T-helper 2 cell (primary cell): ENCODE measurements around the gene CLCN2.

Experiments
- DNase-seq, 5 experiments: peaks; one replicate each; pipeline versions ENCODE4 v3.0.0 to v3.0.0-alpha.2; 2012 to 2022
- total RNA-seq, 2 donors: gene quantifications; one replicate each; lab custom pipeline; 2026; lab: John Stamatoyannopoulos, UW

CLCN2 gene
- 3.4 to 4.8 reads per million in 2 donors for total RNA-seq

DNA sequence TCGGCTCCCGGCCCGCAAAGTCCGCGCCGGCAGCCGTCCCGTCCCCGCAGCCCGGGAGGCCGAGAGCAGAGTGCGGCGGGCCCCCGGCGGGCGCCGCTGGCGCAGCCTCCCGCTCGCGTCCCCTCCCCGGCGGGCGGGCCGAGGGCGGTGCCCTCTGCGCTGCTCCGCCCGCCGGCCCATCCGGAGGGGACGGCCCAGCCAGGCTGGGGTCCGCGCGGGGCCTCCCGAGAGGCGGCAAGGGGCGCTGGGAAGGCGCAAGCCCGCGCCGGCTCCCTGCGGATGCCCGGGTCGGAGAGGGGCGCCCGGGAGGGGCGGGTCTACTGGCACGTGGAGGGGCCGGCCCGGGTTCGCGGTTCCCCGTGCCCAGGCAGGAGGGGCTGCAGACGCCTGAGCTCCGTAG lies at the start of gene CLCN2, which contains the start of gene POLR2H:
TSS of gene CLCN2 (minus strand) at position 74 of the 400 bp plus-strand sequence. CDS start 126 bp downstream, outside the sequence.
TSS of gene POLR2H (plus strand) at position 179 of the 400 bp plus-strand sequence. CDS start 1,783 bp downstream, outside the sequence.
- DNase-seq: peak in 4 of 5 experiments; percentile 23 to 46 (median 33)

DNA sequence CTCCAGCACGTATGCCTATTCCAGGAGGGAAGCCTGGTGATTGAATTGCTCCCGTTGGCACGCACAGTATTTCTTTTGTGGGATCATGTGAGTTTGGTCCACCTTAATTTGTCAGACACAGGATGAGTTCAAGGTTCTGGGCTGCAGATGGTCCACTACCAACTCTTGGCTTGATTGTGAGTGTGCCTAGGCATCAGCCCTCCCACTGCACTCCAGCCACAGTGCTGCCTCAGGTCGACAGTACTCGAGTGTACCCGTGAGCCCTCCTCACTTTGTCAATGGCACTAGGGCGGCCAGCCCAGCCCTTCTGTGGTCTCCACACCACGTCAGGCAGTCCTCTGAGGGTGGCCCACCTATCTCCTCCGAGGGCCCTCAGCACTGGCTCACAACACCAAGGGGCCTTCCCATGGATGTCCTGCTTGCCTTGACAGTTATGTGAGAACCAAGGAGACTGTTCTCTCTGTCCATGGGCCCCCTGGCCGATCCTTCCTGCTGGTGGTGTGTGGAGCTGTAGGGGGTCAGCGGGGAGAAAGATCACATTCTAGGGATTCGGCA lies 48.6 kb upstream of the CLCN2 start:
- DNase-seq: no peak

DNA sequence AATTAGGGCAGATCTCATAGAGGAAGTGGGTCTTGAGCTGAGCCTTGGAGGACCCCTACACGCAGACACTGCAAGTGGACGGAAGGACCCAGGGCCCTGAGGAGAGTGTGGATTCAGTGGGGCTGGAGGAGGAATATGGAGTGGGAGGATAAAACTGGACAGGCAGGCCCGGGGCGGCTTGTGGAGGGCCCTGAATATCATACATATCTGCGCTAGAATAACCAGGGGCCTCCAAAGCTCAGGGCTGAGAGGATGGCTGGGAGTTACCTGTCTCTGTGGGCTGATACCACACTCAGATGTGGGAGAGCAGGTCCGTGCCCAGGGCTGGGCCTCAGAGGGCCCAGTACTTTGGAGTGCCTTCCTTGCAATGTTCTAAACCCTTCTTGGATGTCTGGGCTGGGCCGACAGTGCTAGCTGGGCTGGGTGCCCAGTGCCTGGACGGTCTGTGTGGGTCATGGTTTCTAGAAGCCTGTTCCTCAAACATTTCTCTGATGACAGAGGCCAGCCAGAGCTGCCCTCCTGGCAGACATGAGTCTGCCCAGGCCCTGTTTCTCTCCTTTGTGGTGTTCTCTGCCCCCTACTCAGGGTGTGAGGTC lies 48.0 kb upstream of the CLCN2 start:
- no peak for DNase-seq

DNA sequence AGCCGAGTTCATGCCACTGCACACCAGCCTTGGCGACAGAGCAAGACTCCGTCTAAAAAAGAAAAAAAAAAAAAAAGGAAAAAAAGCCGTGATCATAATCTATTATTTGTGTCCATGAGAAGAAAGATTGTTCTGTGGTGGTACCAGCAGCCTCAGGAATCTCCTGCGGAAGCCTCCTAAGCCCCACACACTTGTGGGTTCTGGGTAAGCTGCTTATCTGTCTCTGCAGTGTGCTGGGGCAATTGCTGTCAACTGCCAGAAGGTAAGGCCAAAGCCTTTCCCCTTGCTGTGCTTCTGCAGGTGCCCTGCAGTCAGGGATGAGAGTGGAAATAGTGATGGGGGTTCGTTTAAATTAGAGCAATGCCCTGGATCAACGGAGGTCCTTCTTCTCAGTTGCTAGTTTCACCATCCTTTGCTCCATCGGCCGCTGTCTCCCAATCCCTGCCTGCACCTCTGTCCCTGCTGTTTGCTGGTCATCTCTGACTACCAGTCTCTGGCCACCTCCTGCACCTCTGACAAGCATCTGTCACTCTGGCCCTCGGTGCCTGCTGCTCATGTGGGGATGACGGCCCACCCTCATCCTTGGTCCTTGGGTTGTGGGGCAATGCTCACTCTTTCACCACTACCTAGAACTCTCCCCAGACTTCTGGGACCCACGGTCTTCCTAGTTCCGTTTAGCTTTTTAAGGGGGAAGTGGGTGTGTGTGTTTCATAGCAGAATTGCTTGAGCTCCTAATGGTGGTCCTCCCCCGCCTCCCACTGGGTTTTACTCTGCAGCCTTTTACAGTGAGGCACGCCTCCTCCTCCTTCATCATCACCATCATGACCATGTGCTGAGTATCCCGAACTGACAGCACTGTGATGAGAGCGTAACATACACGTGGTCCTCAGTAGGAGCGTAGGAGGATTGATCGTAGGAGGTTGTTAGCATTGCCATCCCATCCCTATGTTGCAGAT lies 43.9 kb upstream of the CLCN2 start:
- DNase-seq: no peak

DNA sequence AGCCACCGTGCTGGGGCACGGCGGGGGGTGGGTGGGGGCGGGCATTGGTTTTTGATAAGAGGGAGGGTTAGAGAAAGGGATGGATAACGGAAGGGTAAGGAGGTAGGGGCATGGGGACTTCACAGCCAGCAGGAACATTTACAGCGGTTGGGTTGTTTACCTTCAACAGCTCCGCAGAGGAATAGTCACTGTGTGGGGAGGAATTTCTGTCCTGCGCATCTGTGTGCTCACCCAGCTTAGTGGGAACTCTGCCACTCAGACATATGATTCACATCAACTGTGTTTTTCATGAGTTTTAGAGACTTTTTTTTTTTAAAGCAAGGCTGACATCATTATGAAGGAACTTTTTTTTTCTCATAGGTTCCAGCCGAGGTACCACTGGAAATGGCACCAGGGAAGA lies 38.0 kb upstream of the CLCN2 start:
- DNase-seq: no peak

DNA sequence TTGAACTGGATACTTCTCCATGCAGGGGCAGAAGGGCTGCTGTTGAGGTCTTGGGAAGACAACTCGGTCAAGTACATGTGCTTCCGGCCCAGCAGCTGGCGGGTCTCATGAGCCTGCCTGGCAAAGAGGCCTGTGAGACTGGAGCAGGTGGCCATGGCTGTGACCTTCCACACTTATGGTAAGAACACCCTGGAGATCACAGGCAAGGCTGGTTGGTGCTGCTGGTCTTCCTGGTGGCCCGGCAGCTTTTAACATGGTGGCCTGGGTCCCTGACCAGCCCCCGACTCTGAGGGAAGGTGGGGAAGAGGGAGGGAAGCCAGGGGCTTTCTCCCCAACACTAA lies 33.9 kb upstream of the CLCN2 start:
- no peak for DNase-seq

DNA sequence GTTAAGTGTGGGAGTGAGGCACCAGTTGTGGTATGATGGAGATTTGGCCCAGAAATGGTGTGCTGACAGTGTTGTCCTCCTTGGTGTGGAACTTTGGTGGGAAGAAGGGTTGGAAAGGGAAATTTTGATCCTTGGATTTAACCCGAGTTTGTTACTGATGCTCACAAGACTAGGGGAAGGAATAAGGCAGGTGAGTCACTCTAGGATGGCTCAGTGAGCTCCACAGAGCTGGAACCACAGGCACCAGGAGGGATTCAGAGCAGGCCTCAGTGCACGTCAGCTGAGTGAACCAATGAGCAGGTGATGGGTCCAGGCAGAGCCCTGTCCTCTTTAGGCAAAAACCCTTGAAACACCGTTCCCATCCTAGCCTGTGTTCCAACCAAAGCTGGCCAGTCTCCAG lies 29.9 kb upstream of the CLCN2 start:
- DNase-seq: no peak

DNA sequence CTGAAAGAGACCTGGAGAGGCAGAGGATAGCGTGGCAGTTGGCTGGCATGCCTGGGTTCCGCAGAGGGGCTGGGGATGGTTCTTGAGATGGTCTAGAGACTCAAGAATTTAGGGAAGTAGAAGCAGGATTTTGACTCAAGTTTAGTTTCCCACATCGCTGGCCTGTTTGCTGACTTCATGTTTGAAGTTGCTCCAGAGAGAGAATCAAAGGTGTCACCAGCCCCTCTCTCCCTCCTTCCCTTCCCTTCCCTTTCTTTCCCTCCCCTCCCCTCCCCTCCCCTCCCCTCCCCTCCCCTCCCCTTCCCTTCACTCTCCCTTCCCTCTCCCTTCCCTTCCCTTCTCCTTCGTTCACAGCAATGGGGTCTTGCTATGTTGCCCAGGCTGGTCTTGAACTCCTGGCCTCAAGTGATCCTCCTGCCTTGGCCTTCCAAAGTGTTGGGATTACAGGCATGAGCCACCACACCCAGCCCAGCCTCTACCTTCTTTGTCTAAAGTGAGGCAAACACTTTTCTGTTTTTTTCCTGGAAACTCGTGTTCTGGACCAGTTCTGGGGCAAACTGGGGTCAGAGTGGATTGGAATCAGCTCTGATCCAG lies 28.6 kb upstream of the CLCN2 start:
- DNase-seq: no peak

DNA sequence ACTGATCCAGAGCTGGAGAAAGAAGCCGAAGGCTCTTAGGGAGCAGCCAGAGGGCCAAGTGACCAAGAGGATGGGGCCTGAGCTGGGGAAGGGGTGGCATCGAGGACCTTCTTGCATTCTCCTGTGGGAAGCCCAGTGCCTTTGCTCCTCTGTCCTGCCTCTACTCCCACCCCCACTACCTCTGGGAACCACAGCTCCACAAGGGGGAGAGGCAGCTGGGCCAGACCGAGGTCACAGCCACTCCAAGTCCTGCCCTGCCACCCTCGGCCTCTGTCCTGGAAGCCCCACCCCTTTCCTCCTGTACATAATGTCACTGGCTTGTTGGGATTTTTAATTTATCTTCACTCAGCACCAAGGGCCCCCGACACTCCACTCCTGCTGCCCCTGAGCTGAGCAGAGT lies 28.0 kb upstream of the CLCN2 start:
- no peak for DNase-seq

DNA sequence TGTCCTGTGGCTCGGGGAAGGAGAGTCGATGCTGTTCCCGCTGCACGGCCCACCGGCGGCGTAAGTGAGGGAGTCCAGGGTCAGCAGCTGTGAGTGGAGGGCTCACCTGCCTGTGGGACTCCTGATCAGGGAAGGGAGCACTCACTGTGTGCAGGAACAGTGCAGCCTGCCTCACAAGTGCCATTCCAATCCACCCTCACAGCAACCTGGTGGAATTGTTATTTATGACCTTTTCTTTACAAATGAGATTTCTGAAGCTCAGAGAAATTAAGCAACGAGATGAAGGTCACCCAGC lies 27.5 kb upstream of the CLCN2 start:
- DNase-seq: no peak

DNA sequence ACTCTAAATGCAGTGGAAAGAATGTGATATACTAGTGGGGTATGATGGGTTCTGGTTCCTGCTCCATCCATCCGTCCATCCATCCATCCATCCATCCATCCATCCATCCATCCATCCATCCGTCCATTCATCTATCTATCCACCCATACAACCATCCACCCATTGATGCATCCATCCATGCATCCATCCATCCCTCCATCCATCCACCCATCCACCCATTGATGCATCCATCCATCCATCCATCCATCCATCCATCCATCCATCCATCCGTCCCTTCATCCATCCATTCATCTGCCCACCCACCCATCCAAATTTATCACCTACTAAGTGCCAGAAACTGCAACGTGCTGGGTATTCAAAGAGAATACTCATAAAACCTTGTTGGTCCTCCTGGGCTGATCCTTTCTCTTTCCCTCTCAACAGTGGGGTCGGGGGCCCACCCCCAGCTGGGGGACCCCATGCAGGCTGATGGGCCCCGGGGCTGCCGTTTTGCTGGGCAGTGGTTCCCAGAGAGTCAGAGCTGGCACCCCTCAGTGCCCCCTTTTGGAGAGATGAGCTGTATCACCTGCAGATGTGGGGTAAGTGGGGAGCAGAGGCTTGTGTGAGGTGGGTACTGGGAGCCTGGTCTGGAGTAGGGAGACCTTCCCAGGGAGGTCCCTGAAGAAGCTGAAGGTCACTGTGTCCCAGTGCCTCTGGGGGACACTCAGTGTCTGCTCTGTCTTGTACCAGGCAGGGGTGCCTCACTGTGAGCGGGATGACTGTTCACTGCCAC lies 26.9 kb upstream of the CLCN2 start:
- no peak for DNase-seq

DNA sequence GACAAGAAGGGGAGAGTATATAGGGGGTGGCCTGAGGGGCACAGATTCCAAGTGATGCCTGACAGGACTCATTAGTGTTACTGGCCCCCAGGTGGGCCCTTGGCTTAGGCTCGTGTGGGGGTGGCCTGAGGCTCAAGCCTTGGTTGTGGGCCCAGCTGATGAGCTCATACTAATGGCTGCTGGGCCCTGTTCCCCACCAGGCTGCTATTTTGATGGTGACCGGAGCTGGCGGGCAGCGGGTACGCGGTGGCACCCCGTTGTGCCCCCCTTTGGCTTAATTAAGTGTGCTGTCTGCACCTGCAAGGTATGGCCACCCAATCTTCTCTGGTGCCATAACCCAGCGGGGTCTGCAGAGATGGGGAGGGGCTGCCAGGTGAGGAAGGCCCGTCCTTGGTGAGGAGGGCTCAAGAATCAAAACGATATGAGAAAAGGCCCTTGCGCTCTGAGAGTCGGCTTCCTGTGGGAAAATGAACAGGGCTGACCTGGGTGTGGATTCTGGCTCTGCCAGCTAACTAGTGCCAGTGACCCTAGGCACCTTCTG lies 25.8 kb upstream of the CLCN2 start:
- DNase-seq: no peak

DNA sequence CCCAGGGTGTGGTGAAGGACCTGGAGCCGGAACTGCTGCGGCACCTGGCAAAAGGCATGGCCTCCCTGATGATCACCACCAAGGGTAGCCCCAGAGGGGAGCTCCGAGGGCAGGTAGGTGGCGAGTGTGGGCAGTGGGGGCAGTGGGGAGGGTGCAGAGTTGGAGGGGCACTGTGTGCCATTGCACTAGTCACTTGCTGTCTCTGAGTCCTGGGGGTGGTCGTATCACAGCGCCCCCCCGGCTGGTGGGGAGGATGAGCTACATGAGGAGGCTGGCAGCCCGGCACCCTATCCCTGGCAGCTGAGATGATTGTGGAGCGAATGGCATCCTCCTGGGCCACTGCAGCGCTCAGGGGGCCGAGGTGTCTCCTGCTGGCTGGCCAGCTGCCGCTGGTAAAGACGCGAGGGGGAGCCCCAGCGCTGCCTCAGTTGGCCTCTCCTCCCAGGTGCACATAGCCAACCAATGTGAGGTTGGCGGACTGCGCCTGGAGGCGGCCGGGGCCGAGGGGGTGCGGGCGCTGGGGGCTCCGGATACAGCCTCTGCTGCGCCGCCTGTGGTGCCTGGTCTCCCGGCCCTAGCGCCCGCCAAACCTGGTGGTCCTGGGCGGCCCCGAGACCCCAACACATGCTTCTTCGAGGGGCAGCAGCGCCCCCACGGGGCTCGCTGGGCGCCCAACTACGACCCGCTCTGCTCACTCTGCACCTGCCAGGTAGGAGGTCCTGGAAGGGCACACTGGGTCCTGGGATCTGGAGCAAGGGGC lies 24.8 kb upstream of the CLCN2 start:
- no peak for DNase-seq

DNA sequence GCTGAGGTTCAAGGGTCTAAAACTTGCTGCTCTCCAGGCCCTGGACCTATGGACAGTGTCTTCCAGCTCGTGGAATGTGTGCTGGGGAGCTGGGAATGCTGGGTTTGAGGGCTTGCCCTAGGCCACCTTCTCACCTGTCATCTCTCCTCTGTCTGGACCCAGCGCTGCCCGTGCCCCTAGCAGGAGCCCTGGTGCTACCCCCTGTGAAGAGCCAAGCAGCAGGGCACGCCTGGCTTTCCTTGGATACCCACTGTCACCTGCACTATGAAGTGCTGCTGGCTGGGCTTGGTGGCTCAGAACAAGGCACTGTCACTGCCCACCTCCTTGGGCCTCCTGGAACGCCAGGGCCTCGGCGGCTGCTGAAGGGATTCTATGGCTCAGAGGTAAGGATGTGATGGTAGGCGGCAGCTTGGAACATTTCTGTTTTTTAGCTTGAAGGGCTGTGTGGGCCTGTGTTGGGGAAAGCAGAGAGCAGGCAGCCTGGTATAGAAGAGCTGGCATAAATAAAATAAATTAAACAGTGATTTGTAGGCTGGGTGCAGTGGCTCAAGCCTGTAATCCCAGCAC lies 23.5 kb upstream of the CLCN2 start:
- no peak for DNase-seq

DNA sequence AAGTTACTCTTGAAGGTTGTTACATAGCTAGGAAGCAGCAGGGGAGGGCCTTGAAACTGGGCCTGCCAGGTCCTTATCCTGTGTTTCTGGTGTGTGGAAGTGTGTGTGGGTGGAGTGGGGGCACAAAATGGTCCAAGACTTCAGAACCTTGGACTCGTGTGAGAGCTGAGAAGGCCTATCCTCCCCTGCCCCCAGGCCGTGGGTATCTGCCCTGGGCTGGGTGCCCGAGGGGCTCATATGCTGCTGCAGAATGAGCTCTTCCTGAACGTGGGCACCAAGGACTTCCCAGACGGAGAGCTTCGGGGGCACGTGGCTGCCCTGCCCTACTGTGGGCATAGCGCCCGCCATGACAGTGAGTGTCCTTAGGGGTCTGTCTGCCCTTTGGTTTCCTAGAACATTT lies 22.9 kb upstream of the CLCN2 start:
- DNase-seq: no peak

DNA sequence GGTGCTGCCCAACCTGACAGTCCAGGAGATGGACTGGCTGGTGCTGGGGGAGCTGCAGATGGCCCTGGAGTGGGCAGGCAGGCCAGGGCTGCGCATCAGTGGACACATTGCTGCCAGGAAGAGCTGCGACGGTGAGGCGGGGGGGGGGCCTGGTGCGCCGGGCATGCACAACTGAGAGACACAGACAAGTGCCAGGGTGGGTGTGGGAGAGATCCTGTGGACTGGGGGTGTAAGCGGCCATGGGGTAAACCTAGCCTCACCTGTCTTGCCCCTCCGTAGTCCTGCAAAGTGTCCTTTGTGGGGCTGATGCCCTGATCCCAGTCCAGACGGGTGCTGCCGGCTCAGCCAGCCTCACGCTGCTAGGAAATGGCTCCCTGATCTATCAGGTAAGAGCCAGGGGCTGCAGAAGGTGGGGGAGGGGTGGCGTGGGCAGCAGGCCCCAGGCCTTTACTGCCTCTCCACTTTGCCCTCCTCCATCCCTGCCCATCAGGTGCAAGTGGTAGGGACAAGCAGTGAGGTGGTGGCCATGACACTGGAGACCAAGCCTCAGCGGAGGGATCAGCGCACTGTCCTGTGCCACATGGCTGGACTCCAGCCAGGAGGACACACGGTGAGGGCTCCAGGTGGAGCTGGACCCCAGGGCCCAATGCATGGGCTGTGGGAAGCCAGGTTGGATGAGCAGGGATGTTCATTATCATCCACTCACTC lies 21.8 kb upstream of the CLCN2 start:
- DNase-seq: no peak

DNA sequence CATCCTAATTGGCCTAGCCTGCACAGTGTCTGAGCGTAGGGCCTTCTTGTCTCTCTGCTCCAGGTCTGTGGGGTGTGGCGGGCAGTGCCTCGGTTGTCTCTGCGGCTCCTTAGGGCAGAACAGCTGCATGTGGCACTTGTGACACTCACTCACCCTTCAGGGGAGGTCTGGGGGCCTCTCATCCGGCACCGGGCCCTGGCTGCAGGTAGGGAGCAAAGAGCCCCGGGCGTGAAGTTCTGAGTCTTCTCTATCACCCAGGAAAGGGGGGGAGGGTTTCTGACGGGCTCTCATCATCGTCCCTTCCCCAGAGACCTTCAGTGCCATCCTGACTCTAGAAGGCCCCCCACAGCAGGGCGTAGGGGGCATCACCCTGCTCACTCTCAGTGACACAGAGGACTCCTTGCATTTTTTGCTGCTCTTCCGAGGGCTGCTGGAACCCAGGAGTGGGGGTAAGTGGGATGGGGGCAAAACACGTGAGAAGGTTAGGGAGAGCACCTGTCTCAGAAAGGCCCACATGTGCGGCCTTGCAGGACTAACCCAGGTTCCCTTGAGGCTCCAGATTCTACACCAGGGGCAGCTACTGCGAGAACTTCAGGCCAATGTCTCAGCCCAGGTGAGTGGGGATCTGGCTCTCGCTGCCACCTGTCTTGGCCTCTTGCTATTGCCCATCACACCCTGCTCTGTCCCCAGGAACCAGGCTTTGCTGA lies 21.1 kb upstream of the CLCN2 start:
- no peak for DNase-seq

DNA sequence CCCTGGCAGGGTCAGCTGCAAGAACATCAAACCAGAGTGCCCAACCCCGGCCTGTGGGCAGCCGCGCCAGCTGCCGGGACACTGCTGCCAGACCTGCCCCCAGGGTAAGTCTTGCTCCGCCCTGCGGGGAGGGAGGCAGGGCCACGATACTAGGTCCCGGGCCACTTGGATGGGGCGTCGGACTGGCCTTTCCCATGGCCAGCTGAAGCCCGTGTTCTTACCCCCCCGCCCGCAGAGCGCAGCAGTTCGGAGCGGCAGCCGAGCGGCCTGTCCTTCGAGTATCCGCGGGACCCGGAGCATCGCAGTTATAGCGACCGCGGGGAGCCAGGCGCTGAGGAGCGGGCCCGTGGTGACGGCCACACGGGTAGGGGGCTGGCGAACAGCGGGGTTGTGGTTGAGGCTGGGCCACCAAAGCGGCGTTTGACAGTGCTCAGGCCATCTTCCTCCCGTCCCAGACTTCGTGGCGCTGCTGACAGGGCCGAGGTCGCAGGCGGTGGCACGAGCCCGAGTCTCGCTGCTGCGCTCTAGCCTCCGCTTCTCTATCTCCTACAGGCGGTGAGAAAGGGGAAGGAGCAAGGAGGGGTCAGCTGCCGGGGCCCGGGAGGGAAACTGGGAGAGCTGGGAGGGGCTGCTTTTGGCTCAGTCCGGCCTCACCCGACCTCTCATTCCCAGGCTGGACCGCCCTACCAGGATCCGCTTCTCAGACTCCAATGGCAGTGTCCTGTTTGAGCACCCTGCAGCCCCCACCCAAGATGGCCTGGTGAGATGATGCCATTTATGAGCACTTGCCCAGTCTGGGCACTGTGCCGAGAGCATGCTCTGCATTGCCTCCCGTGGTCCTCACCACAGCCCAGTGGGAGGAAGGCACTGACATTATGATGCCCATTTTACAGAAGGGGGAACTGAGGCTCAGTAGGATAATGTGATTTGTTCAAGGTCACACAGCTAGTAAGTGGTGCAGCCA lies 20.1 kb upstream of the CLCN2 start:
- no peak for DNase-seq
